ENCODE measurements around the gene CEACAM20. TPM values are rescaled to one million over a fixed set of nuclear protein-coding genes. Genes with fewer than 3 reads are reported as not detected.

CEACAM20 gene
- total and polyA plus RNA-seq, 4 donors, result not detected

DNA sequence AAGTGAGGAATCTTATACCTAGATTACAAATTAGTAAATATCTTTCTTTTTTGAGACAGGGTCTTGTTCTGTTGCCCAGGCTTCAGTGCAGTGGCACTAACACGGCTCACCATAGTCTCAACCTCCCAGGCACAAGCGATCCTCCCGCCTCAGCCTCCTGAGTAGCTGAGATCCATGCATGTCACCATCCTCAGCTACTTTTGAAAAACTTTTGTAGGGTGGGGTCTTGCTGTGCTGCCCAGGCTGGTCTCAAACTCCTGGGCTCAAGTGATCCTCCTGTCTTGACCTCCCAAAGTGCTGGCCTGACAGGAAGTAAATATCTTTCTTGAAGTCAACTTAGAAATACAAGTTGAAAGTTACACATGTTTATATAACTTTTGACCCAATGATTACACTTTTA lies 20.0 kb upstream of the CEACAM20 start:
- H3K9ac ChIP-seq (ENCODE audit: insufficient read depth in 1 of 2, low read length in 2 of 2), result no peak overlapping the region
- TF ChIP-seq, protein P1, sequence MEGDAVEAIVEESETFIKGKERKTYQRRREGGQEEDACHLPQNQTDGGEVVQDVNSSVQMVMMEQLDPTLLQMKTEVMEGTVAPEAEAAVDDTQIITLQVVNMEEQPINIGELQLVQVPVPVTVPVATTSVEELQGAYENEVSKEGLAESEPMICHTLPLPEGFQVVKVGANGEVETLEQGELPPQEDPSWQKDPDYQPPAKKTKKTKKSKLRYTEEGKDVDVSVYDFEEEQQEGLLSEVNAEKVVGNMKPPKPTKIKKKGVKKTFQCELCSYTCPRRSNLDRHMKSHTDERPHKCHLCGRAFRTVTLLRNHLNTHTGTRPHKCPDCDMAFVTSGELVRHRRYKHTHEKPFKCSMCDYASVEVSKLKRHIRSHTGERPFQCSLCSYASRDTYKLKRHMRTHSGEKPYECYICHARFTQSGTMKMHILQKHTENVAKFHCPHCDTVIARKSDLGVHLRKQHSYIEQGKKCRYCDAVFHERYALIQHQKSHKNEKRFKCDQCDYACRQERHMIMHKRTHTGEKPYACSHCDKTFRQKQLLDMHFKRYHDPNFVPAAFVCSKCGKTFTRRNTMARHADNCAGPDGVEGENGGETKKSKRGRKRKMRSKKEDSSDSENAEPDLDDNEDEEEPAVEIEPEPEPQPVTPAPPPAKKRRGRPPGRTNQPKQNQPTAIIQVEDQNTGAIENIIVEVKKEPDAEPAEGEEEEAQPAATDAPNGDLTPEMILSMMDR (IDR thresholded peaks at IDR 0.05; ENCODE audit: control extremely low read depth, extremely low read depth), result no peak
- H3K36me3 ChIP-seq (ENCODE audit: control insufficient read depth in 4 of 4, insufficient read depth in 4 of 4, low read length in 4 of 4), result no peaks in the 10 kb centered on the region
- 94 to 95% methylated on average over 3 of the region's 3 CpGs for WGBS, 2 donors
- ATAC-seq (ENCODE audit: insufficient read depth, low FRiP score) (no peak), DNase-seq (no peak)
- H3K27ac ChIP-seq (ENCODE audit: low read depth in 1 of 2, low read length in 1 of 2), result no peak overlapping the region
- peaks cover 0 to 11% (median 0%) of the 10 kb centered on the region in 4 donors for H3K9me3 ChIP-seq (ENCODE audit: control insufficient read depth in 4 of 4, insufficient read depth in 3 of 4, low read length in 3 of 4)
- no peaks in the 10 kb centered on the region for H3K27me3 ChIP-seq (ENCODE audit: control insufficient read depth in 3 of 3, insufficient read depth in 3 of 3, low read length in 2 of 3)
- no peak overlapping the region for H3K4me3 ChIP-seq
- no peaks in the 10 kb centered on the region for H3K4me1 ChIP-seq (ENCODE audit: control insufficient read depth in 5 of 5, insufficient read depth in 5 of 5, low read length in 5 of 5)

DNA sequence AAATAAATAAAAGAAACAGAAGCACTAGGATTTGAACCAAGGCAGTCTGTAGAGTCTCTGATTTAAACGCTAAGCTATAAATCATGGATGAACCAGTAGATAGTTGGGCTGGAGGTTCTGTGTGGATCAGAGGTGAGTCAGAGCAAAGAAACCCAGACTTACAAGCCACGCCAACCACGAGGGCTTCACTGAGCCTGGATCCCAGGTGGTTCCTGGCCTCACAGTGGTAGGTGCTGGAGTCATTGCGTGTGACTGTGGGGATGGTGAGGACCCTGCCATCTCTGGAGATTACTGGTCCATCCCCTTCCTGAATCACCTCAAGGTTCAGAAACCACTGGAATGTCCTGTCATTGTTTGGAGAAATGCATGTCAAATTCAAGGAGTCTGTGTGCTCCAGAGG lies 19.3 kb upstream of the CEACAM20 start:
- WGBS, 2 donors, result 77 to 81% methylated on average over 4 of the region's 4 CpGs
- ATAC-seq (ENCODE audit: insufficient read depth, low FRiP score), result no peak
- TF ChIP-seq, protein P1 (IDR thresholded peaks at IDR 0.05; ENCODE audit: control extremely low read depth, extremely low read depth), result no peak

DNA sequence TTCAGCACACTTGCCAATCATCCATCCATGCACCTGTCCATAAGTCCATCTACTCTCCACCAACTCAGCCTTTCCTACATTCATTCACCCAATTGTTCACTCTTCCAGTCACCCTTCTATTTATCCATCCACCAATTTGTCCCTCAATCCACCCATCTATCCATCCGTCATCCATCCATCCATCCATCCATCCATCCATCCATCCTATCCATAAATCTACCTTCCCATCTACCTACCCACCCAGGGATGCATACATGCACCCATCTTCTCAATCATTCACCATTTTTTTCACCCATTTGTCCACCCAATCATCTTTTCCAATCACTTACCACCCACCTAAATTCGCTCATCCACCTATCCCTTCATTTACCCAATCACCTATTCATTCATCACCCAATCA lies 14.6 kb upstream of the CEACAM20 start:
- Histone ChIP-seq H3K9ac (ENCODE audit: insufficient read depth in 1 of 2, low read length in 2 of 2) (no peak overlapping the region), H3K4me1 (ENCODE audit: control insufficient read depth in 5 of 5, insufficient read depth in 5 of 5, low read length in 5 of 5) (no peaks in the 10 kb centered on the region), H3K4me3 (no peak overlapping the region), H3K27ac (ENCODE audit: low read depth in 1 of 2, low read length in 1 of 2) (no peak overlapping the region), H3K27me3 (ENCODE audit: control insufficient read depth in 3 of 3, insufficient read depth in 3 of 3, low read length in 2 of 3) (peaks cover 0 to 10% (median 0%) of the 10 kb centered on the region in 3 donors), H3K9me3 (ENCODE audit: control insufficient read depth in 4 of 4, insufficient read depth in 3 of 4, low read length in 3 of 4) (peaks cover 0 to 7% (median 0%) of the 10 kb centered on the region in 4 donors), H3K36me3 (ENCODE audit: control insufficient read depth in 4 of 4, insufficient read depth in 4 of 4, low read length in 4 of 4) (no peaks in the 10 kb centered on the region)
- ATAC-seq (ENCODE audit: insufficient read depth, low FRiP score) (no peak), DNase-seq (no peak)
- 63 to 72% methylated on average over 2 of the region's 2 CpGs for WGBS, 2 donors
- TF ChIP-seq, protein P1 (IDR thresholded peaks at IDR 0.05; ENCODE audit: control extremely low read depth, extremely low read depth), result no peak

More for the DNA sequence above, 19.3 kb upstream of the CEACAM20 start:
- H3K9me3 ChIP-seq (ENCODE audit: control insufficient read depth in 4 of 4, insufficient read depth in 3 of 4, low read length in 3 of 4), result peaks cover 0 to 11% (median 0%) of the 10 kb centered on the region in 4 donors
- no peak overlapping the region for H3K9ac ChIP-seq (ENCODE audit: insufficient read depth in 1 of 2, low read length in 2 of 2)
- no peak for DNase-seq
- H3K27ac ChIP-seq (ENCODE audit: low read depth in 1 of 2, low read length in 1 of 2), result no peak overlapping the region
- no peaks in the 10 kb centered on the region for H3K4me1 ChIP-seq (ENCODE audit: control insufficient read depth in 5 of 5, insufficient read depth in 5 of 5, low read length in 5 of 5)
- H3K36me3 ChIP-seq (ENCODE audit: control insufficient read depth in 4 of 4, insufficient read depth in 4 of 4, low read length in 4 of 4), result no peaks in the 10 kb centered on the region
- H3K4me3 ChIP-seq, result no peak overlapping the region
- H3K27me3 ChIP-seq (ENCODE audit: control insufficient read depth in 3 of 3, insufficient read depth in 3 of 3, low read length in 2 of 3), result peaks cover 0 to 7% (median 0%) of the 10 kb centered on the region in 3 donors

DNA sequence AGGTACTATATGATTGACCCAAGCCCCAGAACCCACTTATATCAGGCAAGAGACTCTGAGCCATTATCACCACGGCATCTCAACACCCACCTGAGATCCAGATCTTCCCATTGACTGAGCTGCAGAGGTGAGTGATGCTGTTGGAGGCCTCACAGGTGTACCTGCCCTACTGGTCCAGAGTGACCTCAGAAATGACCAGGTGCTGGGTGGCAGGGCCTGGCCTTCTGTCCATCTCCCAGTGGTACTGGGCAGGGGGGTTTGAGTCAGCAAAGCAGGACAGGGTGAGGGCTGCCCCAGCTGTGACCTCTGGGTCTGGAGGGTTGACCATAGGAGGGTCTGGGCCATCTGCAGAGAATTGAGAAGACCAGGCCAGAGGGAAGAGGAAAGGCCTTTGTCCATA lies 13.2 kb upstream of the CEACAM20 start:
- Histone ChIP-seq H3K27ac (ENCODE audit: low read depth in 1 of 2, low read length in 1 of 2) (no peak overlapping the region), H3K36me3 (ENCODE audit: control insufficient read depth in 4 of 4, insufficient read depth in 4 of 4, low read length in 4 of 4) (no peaks in the 10 kb centered on the region), H3K27me3 (ENCODE audit: control insufficient read depth in 3 of 3, insufficient read depth in 3 of 3, low read length in 2 of 3) (peaks cover 0 to 11% (median 0%) of the 10 kb centered on the region in 3 donors), H3K4me1 (ENCODE audit: control insufficient read depth in 5 of 5, insufficient read depth in 5 of 5, low read length in 5 of 5) (no peaks in the 10 kb centered on the region), H3K4me3 (no peak overlapping the region), H3K9ac (ENCODE audit: insufficient read depth in 1 of 2, low read length in 2 of 2) (no peak overlapping the region), H3K9me3 (ENCODE audit: control insufficient read depth in 4 of 4, insufficient read depth in 3 of 4, low read length in 3 of 4) (peaks cover 0 to 7% (median 0%) of the 10 kb centered on the region in 4 donors)
- DNase-seq (no peak), ATAC-seq (ENCODE audit: insufficient read depth, low FRiP score) (no peak)
- TF ChIP-seq, protein P1 (IDR thresholded peaks at IDR 0.05; ENCODE audit: control extremely low read depth, extremely low read depth), result no peak
- 0 to 3% methylated on average over 1 of the region's 1 CpG for WGBS, 2 donors

All from lung (tissue), 12 donors.